Fibroblast of the conjunctiva (primary cell): ENCODE measurements around the gene CALM1.

ENCODE experiments used
- DNase-seq: peaks from one replicate; pipeline ENCODE4 v3.0.0-alpha.2; 2010; ENCODE audit warnings: low read depth

The CALM1 gene

DNA sequence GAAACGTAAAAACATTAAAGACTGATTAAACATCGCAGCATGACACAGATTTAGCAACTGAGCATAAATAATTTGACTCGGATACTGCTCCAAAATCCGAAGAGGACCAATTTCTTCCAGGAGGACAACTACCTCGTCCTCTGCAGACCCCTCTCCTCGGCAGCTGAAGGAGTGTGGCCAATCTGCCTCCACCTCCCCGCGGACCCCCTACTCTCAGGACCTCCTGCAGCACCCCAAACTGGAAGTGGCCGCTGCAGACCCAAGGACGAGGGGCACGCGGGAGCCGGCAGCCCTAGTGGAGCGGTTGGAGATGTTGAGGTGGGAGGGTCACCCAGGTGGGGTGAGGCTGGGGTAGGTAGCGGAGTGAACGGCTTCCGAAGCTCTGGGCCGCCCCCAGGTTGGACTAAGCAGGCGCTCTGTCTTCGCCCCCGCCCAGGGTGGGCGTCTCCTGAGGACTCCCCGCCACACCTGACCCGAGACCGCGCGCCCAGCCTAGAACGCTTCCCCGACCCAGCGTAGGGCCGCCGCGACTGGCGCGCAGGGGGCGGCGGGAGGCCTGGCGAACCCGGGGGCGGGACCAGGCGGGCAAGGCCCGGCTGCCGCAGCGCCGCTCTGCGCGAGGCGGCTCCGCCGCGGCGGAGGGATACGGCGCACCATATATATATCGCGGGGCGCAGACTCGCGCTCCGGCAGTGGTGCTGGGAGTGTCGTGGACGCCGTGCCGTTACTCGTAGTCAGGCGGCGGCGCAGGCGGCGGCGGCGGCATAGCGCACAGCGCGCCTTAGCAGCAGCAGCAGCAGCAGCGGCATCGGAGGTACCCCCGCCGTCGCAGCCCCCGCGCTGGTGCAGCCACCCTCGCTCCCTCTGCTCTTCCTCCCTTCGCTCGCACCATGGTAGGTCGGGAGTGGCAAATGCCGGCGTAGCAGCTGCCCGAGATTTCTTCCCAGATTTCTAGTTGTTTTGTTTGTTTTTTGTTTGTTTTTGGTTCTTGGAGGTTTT, at the start of gene CALM1:
Gene CALM1, plus strand, starts transcription at position 689 of the 999 bp plus-strand sequence. Its CDS starts 202 bp downstream, at position 891.
- peak; percentile 77 for DNase-seq

DNA sequence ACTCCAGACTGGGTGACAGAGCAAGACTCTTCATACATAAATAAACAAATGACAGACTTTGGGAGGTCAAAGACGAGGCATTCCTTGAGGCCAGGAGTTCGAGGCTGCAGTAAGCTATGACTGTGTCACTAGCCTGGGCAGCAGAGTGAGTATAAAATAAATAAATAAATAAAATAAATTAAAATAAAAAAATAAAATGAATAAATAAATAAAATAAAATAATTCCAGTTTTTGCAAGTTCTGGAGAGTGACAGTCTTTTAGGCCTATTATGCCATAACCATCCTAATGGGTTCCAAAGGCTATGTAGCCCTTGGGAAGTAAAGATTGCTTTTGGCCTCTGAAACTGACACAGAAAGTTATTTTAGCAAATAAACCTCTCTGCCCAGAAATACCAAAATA, 48.6 kb upstream of the CALM1 start:
- DNase-seq, result no peak

DNA sequence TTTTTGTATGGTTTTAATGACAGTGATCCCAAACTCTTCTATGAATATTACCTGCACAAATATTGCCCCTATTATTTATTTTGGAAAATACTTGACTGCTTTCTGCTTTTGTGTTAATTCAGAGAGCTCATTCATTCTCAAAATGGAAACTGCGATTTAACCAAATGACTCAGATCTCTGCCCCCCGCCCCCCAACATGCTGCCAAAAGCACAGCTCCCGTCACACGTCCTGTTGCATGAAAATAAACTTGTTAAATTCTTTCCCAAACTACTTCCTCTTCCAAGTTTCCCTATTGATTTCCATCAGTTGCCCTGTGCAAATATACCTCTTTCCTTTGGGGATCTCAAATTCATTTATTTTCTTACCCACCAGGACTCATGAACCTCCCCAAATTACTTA, 47.1 kb upstream of the CALM1 start:
- DNase-seq, result no peak

DNA sequence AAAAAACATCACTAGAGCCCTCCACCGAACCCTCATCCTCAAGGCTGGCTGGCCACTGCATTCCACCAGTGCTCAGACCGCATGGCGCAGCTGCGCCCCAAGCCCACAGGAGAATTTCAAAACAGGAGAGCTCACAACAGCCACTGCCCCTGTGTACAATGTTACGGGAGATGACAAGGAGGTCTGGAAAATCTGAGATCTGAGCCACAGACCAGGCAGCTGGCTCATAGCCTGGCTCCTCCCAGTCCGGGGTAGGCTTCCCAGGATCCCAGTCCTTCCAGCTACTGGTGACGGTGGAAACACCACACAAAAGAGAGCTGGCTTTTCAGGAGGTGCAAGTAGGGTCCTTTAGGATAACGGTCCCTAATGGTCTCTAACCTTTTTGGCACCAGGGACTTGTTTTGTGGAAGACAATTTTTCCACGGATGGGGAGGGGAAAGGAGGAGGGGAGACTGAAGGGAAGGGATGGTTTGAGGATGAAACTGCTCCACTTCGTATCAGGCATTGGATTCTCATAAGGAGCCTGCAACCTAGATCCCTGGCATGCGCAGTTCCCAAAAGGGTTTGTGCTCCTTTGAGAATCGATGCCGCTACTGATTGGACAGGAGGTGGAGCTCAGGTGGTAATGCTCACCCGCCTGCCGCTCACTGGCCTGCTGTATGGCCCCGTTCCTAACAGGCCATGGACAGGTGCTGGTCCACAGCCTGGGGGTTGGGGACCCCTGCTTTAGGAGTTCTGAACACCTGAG, 42.1 kb upstream of the CALM1 start:
- DNase-seq, result no peak

DNA sequence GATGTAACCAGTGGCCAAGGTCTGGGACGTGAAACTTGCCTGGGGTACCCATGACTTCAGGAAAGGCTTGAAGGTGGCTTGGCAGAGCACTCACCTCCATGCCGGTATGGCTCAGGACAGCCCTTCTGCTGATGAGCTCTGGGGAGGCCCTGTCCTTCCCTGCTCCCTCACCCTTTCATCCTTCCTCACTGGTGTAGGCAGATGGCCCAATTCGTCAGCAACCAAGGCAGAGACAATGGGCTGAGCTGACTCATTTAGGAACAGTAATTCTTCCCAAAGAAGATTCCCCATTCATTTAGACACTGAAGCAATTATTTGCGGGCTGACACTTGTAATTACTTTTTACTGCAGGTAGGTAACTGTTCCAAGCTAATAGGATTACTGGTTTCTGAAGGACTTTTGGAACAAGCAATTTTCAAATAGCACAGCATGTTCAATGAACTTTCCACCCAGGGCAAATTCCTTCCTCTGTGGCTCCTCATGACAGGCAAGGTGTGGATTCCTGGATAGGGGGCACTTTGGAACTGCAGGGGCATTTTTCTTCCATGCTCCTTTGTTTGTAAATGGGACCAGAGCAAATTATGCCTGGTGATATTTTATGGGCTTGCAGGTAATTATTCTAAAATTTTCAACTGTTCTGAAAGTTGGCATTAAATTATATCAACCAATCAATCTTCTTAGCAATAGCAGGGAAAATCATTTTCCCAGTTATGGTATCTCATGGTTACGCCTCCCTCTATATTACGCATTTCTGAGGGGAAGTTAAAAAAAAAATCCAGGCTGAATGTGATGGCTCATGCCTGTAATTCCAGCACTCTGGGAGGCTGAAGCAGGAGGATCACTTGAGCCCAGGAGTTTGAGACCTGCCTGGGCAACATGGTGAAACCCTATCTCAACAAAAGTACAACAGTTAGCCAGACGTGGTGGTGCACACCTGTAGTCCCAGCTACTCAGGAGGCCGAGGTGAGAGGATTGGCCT, 41.0 kb upstream of the CALM1 start:
- DNase-seq, result no peak

DNA sequence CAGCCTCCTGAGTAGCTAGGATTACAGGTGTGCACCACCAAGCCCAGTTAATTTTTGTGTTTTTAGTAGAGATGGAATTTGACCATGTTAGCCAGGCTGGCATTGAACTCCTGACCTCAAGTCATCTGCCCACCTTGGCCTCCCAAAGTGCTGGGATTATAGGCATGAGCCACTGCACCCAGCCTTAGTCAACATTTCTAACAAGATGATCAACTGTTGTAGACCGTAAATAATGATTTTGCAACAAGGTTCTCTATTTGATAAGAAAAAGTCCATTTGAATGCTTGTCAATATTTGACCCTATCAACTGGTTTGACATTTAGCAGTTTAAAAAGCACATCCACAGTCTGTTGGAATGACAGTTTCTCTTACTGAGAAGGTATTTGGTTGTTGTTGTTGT, 39.9 kb upstream of the CALM1 start:
- DNase-seq, result no peak

DNA sequence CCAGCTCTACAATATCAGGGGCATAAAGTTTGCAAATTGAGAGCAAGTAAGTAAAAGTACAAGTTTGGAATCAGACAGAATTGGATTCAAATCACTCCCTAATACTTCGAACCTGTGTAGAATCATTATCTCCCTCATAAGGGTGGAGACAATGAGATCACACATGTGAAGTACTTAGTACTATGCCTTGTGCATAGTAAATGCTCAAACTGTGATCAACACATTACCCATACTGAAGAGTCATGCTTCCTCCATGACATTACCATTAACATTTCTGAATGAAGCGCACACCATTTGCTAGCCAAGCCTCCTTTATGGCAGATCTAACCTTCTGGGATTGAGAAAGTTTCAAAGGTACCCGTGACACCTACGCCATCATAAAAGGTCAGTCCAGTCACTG, 38.5 kb upstream of the CALM1 start:
- no peak for DNase-seq

DNA sequence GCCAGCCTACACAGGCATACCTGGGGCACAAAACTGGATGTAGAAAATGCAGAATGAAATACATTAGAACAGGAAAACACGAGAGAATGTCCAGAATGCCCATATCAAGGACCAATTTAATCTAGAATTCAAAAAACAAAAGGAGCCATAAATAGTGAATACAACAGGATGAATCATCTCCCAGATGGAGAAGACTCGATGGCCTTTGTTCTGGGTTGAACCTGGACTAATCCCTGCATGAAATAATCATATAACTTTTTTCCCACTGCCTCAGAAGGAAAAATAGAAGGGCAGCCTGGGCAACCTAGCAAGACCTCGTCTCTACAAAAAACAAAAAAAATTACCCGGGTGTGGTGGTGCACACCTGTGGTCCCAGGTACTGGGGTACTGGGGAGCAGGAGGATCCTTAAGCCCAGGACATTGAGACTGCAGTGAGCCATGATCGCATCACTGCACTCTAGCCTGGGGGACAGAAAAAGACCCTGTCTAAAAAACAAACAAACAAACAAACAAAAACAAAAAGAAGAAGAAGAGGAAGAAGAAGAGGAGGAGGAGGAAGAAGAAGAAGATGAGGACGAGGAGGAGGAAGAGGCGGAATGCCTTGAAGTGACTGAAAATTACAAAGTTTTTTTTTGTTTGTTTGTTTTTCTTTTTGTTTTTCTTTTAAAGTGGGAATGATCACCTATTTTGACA, 34.8 kb upstream of the CALM1 start:
- no peak for DNase-seq

DNA sequence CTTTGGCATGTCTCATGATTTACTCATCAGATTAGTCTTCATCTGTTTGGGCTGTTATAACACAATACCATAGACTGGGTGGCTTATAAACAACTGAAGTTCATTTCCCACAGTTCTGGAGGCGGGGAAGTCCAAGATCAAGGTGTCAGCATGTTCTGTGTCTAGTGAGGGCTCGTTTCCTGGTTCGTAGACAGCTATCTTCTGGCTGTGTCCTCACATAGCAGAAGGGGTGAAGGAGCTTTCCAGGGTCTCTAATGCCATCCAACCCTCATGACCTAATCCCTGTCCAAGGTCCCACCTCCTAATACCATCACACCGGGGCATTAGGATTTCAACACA, 34.3 kb upstream of the CALM1 start:
- no peak for DNase-seq

DNA sequence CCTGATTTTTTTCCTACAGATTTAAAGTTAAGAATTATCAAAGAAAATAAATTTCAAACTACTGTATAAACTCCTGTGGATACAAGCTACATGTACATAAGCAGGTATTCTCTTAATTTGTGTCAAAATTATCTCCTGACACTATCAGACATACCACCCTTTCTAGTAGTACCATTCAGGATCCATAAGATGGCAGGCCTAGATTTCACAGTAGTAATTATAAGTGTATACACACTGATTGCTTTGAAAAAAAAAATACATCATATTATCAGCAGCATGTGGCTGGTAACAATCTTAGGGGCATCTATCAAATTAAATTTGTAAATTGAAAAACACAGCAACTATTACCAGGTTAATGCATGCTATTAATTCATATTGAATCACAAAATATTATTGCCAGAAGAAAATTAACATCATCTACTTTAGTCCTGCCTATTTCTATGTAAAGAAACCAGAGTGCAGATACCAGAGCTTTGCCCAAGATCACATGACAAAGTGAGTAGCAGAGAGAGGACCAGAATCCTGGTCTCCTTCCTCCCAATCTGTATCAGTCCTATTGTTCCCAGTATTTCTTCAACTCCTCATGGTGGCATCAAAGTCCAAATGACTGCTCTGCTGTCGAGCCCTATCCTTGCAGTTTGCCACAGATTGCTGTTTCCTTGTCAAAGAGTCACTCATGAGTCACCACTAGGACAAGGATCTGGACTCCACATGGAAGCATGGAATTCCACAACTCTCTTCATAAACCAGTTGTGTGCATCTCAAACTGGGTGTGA, 27.7 kb upstream of the CALM1 start:
- DNase-seq, result no peak

DNA sequence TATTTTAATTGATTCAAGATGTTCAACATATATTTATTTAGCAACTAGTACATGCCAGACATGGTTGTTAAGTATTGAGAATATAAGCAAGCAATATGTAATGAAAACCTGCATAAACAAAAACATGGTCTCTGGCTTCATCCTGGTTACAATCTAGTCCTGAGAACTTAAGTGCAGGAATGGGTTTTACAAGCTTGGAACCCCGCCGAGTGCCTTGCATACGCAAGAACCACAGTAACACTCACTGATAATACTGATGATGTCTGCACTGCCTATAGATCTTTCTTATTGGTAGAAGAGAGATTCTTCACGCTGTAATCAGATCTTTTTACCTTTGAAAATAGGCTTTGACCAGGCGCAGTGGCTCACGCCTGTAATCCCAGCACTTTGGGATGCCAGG, 22.9 kb upstream of the CALM1 start:
- DNase-seq, result no peak

DNA sequence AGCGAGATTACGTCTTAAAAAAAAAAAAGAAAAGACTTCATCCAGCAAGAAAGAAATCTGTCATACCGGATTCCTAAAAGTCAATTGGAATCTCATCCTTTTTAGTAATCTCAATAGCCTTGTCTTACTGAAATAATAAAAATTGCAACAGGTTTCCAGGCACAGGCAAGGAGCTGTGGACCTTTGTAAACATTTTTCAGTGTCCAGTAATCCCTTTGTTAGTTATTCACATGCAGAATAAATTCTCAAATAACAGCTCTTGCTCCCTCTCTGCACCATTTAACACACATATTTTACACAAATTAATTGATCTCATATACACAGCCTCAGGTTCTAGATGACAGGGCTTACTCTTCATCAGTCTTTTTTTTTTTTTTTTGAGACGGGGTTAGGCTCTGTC, 22.0 kb upstream of the CALM1 start:
- no peak for DNase-seq

DNA sequence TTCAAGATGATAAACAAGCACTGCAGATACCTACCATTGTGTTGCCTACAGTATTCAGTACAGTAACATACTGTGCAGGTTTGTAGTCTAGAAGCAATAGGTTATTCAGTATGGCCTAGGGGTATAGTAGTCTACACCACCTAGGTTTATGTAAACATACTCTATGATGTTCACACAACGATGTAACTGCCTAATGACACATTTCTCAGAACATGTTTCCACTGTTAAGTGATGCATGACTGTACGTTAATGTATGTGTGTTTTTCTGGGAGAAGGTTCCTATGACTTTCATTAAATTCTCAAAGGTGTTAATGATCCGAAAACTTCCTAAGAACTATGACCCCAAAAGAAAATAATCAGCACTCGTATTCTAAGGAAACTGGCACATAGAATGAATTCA, 20.9 kb upstream of the CALM1 start:
- no peak for DNase-seq

DNA sequence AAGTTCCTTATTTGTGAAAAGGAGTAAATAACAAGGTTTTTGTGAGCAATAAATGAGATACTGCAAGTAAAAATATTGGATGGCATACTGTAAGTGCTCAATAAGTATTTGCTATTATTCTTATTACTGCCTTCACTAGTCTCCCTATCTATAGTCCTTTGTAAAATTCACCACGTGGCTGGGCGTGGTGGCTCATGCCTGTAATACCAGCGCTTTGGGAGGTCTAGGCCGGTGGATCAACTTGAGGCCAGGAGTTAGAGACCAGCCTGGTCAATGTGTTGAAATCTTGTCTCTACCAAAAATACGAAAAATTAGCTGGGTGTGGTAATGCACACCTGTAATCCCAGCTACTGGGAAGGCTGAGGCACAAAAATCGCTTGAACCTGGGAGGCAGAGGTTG, 18.6 kb upstream of the CALM1 start:
- DNase-seq, result no peak

DNA sequence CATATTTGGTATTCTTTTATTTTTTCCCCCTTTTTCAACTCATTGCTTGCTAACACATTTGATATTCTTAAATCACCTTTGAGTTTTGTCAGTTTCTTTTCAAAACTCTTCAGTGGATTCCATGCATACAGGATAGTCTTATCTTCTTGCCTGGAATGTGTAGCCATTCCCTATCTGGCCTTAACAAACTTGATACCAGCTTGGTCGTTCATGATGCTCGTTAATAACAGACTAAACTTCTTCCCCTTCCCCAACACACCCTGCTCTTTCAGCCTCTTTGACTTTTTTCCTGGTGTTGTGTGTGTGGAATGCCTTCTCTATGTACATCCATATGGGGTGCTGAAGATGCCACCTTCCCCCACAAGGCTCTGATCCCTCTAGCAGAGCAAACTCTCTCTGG, 17.7 kb upstream of the CALM1 start:
- DNase-seq, result no peak

DNA sequence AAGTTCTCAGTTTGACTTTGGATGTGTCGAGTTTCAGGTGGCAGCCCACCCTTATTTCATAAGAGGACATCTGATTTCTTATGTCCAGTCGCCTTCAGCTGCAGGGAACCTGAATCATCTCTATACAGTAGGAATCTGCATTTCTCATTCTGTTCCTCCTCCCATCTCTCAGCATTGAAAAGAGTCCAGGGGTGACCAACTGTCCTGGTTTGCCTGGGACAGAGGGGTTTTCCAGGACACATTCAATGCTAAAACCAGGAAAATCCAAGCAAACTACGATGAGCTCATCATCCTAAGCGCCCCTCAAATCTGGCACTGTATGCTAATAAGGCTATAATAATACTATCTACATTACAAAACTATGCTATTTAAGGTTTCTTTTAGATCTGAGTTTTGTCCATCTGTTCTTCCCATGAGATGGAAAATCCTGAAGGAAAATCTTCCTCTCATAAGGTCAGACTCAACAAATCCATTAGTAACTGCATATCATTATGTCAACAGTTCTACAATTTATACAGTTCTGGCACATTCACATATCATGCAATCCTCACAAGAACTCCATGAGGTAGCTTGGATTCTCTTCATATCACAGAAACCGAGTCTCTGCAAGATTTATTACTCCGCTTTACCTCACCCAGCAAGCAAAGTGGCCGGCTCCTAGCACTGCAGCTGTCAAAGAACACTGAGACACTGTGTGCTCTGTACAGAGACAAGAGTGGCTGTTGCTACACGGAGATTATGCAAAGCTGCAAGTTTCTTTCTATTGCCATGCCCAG, 15.6 kb upstream of the CALM1 start:
- DNase-seq, result no peak

DNA sequence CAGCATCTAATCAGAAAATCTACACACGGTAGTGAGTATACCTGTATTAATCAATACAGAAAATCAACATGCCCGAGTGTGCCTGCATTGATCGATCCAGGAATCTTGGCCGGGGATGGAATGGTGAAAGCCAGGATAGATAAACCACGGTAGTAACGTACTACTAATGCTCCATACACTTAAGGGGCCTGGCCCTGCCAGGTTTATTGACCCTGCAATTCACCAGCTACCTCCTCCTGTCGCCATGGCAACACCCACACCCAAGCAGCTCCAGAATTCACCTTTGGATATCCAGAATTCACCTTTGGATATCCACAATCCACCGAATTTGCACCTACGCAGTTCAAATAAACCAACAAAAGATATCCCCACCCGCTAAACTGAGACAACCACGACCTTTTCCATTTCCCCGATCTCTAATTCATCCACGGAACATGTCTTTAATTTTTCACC, 14.8 kb upstream of the CALM1 start:
- DNase-seq, result no peak

DNA sequence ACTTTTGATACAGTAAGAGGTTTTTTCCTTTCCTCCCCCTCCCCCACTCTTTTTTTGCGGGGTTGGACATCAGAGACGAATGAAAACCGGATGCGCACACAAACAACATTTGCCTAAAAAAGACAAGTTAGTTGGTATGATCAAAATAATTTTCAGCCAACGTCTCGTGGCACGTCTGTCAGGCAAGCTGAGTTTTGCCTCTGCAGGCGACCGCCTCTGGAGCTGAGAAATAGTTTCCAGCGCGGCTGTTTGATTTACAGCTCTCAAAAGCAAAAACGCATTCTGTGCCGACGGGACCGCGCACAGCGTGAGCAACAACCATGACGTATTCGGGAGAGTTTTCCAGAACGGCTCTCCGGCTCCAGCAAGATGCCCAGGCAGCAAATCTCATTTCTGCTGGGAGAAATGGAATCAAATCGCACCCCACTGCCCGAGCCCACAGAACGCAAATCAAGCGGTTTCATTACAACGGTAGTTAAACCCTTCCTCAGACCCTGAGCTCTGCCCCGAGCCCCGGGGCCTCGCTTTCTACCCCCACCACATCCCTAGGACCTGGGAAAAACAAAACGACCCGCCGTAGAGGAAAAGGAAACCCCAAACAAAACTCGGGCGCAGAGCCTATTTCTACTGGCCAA, 14.2 kb upstream of the CALM1 start:
- peak; percentile 57 for DNase-seq

DNA sequence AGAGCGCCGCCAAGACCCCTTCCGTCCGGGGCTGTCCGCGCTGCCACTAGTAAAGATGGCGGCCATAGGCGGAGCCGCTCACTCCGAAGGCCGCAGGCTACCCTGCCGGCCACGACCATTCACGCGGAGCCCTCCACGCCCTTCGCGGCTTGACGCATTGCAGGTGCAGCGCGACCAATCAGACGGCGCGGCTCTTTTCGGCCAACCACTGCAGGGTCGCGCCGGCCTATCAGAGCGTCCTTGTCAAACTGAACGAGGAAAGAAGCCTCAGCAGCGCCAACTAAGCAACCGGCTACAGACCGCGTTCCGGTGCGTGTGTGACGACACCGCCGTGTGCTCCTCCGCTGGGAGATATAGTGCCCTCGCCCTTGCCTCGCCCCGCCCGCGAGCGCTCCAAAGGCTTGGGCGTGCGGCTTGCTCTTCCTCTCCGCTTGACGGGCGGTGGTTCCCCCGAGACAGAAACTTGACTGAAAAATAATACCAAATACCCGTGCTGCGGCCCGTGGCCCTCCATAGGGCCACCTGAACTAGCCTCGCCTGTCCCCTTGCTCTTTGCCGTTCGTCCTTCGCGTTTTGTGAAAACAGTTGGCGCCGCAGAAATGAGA, 13.6 kb upstream of the CALM1 start:
- DNase-seq, result peak; percentile 100
